Measurements from ENCODE around the gene TARBP1.

The TARBP1 gene

GRCh38 chr1:234503193-234504050 is 24.4 kb upstream of the TARBP1 start:
- no peaks in the 10 kb centered on the region for H3K27me3 ChIP-seq (replicated peaks; ENCODE audit: control insufficient read depth, insufficient read depth, low read length)
- no peak for DNase-seq (ENCODE audit: extremely low read depth, insufficient read length)
- TF ChIP-seq CTCF (IDR thresholded peaks at IDR 0.05; ENCODE audit: insufficient read depth, low read length, poor library complexity, severe bottlenecking) = no peak
- H3K4me3 ChIP-seq (replicated peaks; ENCODE audit: low read depth, low read length) = no peak overlapping the region
- H3K36me3 ChIP-seq (ENCODE audit: control insufficient read depth, insufficient read depth, low read length) = no peaks in the 10 kb centered on the region

- TF ChIP-seq CTCF (IDR thresholded peaks at IDR 0.05; ENCODE audit: insufficient read depth, low read length, poor library complexity, severe bottlenecking) = no peak
These were observed 23.8 kb upstream of the TARBP1 start for GRCh38 chr1:234502785-234503184.

GRCh38 chr1:234500269-234500668 is 21.3 kb upstream of the TARBP1 start:
- no peak overlapping the region for H3K4me3 ChIP-seq (replicated peaks; ENCODE audit: low read depth, low read length)

More at GRCh38 chr1:234502785-234503184, 23.8 kb upstream of the TARBP1 start:
- Histone ChIP-seq H3K36me3 (ENCODE audit: control insufficient read depth, insufficient read depth, low read length) (no peaks in the 10 kb centered on the region), H3K27me3 (replicated peaks; ENCODE audit: control insufficient read depth, insufficient read depth, low read length) (no peaks in the 10 kb centered on the region), H3K4me3 (replicated peaks; ENCODE audit: low read depth, low read length) (no peak overlapping the region)
- DNase-seq (ENCODE audit: extremely low read depth, insufficient read length) = no peak

GRCh38 chr1:234499943-234500245 is 20.9 kb upstream of the TARBP1 start:
- no peaks in the 10 kb centered on the region for H3K27me3 ChIP-seq (replicated peaks; ENCODE audit: control insufficient read depth, insufficient read depth, low read length)
- no peak overlapping the region for H3K4me3 ChIP-seq (replicated peaks; ENCODE audit: low read depth, low read length)
- H3K36me3 ChIP-seq (ENCODE audit: control insufficient read depth, insufficient read depth, low read length) = no peaks in the 10 kb centered on the region
- TF ChIP-seq CTCF (IDR thresholded peaks at IDR 0.05; ENCODE audit: insufficient read depth, low read length, poor library complexity, severe bottlenecking) = no peak
- DNase-seq (ENCODE audit: extremely low read depth, insufficient read length) = no peak

More at GRCh38 chr1:234500269-234500668, 21.3 kb upstream of the TARBP1 start:
- H3K27me3 ChIP-seq (replicated peaks; ENCODE audit: control insufficient read depth, insufficient read depth, low read length) = no peaks in the 10 kb centered on the region
- H3K36me3 ChIP-seq (ENCODE audit: control insufficient read depth, insufficient read depth, low read length) = no peaks in the 10 kb centered on the region
- DNase-seq (ENCODE audit: extremely low read depth, insufficient read length) = no peak
- TF ChIP-seq CTCF (IDR thresholded peaks at IDR 0.05; ENCODE audit: insufficient read depth, low read length, poor library complexity, severe bottlenecking) = no peak

GRCh38 chr1:234499119-234499942 is 20.4 kb upstream of the TARBP1 start:
- Histone ChIP-seq H3K27me3 (replicated peaks; ENCODE audit: control insufficient read depth, insufficient read depth, low read length) (no peaks in the 10 kb centered on the region), H3K4me3 (replicated peaks; ENCODE audit: low read depth, low read length) (no peak overlapping the region), H3K36me3 (ENCODE audit: control insufficient read depth, insufficient read depth, low read length) (no peaks in the 10 kb centered on the region)
- peak; percentile 89 for DNase-seq (ENCODE audit: extremely low read depth, insufficient read length)
- TF ChIP-seq CTCF (IDR thresholded peaks at IDR 0.05; ENCODE audit: insufficient read depth, low read length, poor library complexity, severe bottlenecking) = peak; percentile 91

Measured in GM06990 (cell line).